GM18517 (cell line): ENCODE measurements around the gene SFT2D3.

Experiments
- ATAC-seq: cut with Tn5 transposase; IDR thresholded peaks from one replicate; pipeline ENCODE4 v1.9.1; 2021; ENCODE audit warnings: mild to moderate bottlenecking, moderate library complexity; ENCODE audit not compliant: unreplicated experiment

Gene SFT2D3

GRCh38 chr2:127701193-127701650, at the start of gene SFT2D3:
Gene SFT2D3, plus strand, starts transcription at chr2:127701497. Its CDS starts 32 bp downstream, at chr2:127701529.
- ATAC-seq, result peak; percentile 65

- ATAC-seq, result no peak
Measured at GRCh38 chr2:127651971-127652550, 49.2 kb upstream of the SFT2D3 start.

GRCh38 chr2:127652786-127653357, 48.4 kb upstream of the SFT2D3 start:
- no peak for ATAC-seq

- no peak for ATAC-seq
Measured at GRCh38 chr2:127653421-127654083, 47.7 kb upstream of the SFT2D3 start.

- no peak for ATAC-seq
Measured at GRCh38 chr2:127654084-127654837, 47.0 kb upstream of the SFT2D3 start.

GRCh38 chr2:127654838-127655175, 46.5 kb upstream of the SFT2D3 start:
- no peak for ATAC-seq

- ATAC-seq, result no peak
Measured at GRCh38 chr2:127655209-127656073, 45.9 kb upstream of the SFT2D3 start.

GRCh38 chr2:127656569-127657231, 44.6 kb upstream of the SFT2D3 start:
- ATAC-seq, result no peak

GRCh38 chr2:127657232-127657595, 44.1 kb upstream of the SFT2D3 start:
- no peak for ATAC-seq

GRCh38 chr2:127658146-127658545, 43.2 kb upstream of the SFT2D3 start:
- ATAC-seq, result no peak

- no peak for ATAC-seq
Measured at GRCh38 chr2:127658641-127659407, 42.5 kb upstream of the SFT2D3 start.

GRCh38 chr2:127659408-127660290, 41.6 kb upstream of the SFT2D3 start:
- no peak for ATAC-seq

- no peak for ATAC-seq
Measured at GRCh38 chr2:127660291-127660578, 41.1 kb upstream of the SFT2D3 start.

- no peak for ATAC-seq
Measured at GRCh38 chr2:127661072-127661649, 40.1 kb upstream of the SFT2D3 start.

GRCh38 chr2:127661949-127662510, 39.3 kb upstream of the SFT2D3 start:
- no peak for ATAC-seq

- ATAC-seq, result no peak
Measured at GRCh38 chr2:127662937-127663565, 38.2 kb upstream of the SFT2D3 start.

GRCh38 chr2:127663566-127664064, 37.7 kb upstream of the SFT2D3 start:
- no peak for ATAC-seq
